ENCODE measurements around the gene KRT71.
"Not testable (repeated sequence)": the region's sequence is repeated elsewhere in the genome, so short reads cannot be mapped to it uniquely, and the experiment has no call there.

KRT71 gene

GRCh38 chr12:52519387-52519703, 33.6 kb downstream of the KRT71 start:
- DNase-seq = no peak

GRCh38 chr12:52518574-52519386, 34.2 kb downstream of the KRT71 start:
- no peak for DNase-seq

GRCh38 chr12:52517888-52518287, 35.1 kb downstream of the KRT71 start:
- DNase-seq = no peak

GRCh38 chr12:52517005-52517835, 35.7 kb downstream of the KRT71 start:
- DNase-seq = no peak

- DNase-seq = no peak
Measured at GRCh38 chr12:52515927-52516831, 36.8 kb downstream of the KRT71 start.

GRCh38 chr12:52515319-52515646, 37.7 kb downstream of the KRT71 start:
- DNase-seq = no peak

GRCh38 chr12:52514471-52515318, 38.2 kb downstream of the KRT71 start:
- DNase-seq = no peak

- no peak for DNase-seq
Measured at GRCh38 chr12:52513736-52514135, 39.2 kb downstream of the KRT71 start.

- no peak for DNase-seq
Measured at GRCh38 chr12:52508211-52508610, 44.7 kb downstream of the KRT71 start.

GRCh38 chr12:52506858-52507715, 45.9 kb downstream of the KRT71 start:
- no peak for DNase-seq

GRCh38 chr12:52502877-52503276, 50.1 kb downstream of the KRT71 start:
- DNase-seq = no peak

- DNase-seq = no peak
Measured at GRCh38 chr12:52501490-52501889, 51.5 kb downstream of the KRT71 start.

- not testable (repeated sequence) for DNase-seq
Measured at GRCh38 chr12:52500574-52500973, 52.4 kb downstream of the KRT71 start.

- DNase-seq = no peak
Measured at GRCh38 chr12:52499806-52500560, 53.0 kb downstream of the KRT71 start.

- DNase-seq = no peak
Measured at GRCh38 chr12:52498946-52499345, 54.0 kb downstream of the KRT71 start.

- no peak for DNase-seq
Measured at GRCh38 chr12:52497975-52498374, 55.0 kb downstream of the KRT71 start.

- no peak for DNase-seq
Measured at GRCh38 chr12:52496590-52497071, 56.3 kb downstream of the KRT71 start.

GRCh38 chr12:52496054-52496453, 56.9 kb downstream of the KRT71 start:
- DNase-seq = no peak

- no peak for DNase-seq
Measured at GRCh38 chr12:52495389-52495788, 57.6 kb downstream of the KRT71 start.

GRCh38 chr12:52494518-52494917, 58.4 kb downstream of the KRT71 start:
- no peak for DNase-seq

All from amniotic stem cell (primary cell).